Measurements from ENCODE around the gene AADACL4.
A peak's percentile ranks its signal among the peaks of the same experiment; 100 is the strongest.
"Not testable (repeated sequence)": the region's sequence is repeated elsewhere in the genome, so short reads cannot be mapped to it uniquely, and the experiment has no call there.

The AADACL4 gene

GRCh38 chr1:12644237-12644636, 352 bp downstream of the AADACL4 start:
- Histone ChIP-seq H3K9me3 (ENCODE audit: control insufficient read depth, insufficient read depth, low read depth, low read length) (no peaks in the 10 kb centered on the region), H3K4me3 (ENCODE audit: low read depth, low read length) (no peak overlapping the region), H3K36me3 (ENCODE audit: control insufficient read depth in 2 of 2, insufficient read depth in 1 of 2, low read length in 2 of 2) (no peaks in the 10 kb centered on the region), H3K27ac (ENCODE audit: extremely low read depth, low read depth, low read length) (no peak overlapping the region), H3K4me1 (ENCODE audit: control insufficient read depth, insufficient read depth, low read length) (no peaks in the 10 kb centered on the region)
- ChIA-PET CTCF (interaction anchor here (0.6 to 1.7 kb wide), 2 partner anchors 8 to 14 kb away, joined by 3 read pairs; no protein-coding TSS in a partner anchor), POLR2A (no interaction called here)
- TF ChIP-seq ZIC2 (tag by site-specific recombination; IDR thresholded peaks at IDR 0.05) (no peak), ZNF302 (tag by site-specific recombination; IDR thresholded peaks at IDR 0.05; ENCODE audit: low read depth) (no peak), ZNF585B (tag by site-specific recombination; IDR thresholded peaks at IDR 0.05) (no peak), ZNF521 (tag by site-specific recombination; IDR thresholded peaks at IDR 0.05) (no peak), ZNF239 (tag by site-specific recombination; IDR thresholded peaks at IDR 0.05) (no peak), ZBTB20 (tag by site-specific recombination; IDR thresholded peaks at IDR 0.05) (no peak), TCF7L2 (IDR thresholded peaks at IDR 0.05; ENCODE audit: borderline replicate concordance, low read depth, low read length) (no peak), ZNF169 (tag by site-specific recombination; IDR thresholded peaks at IDR 0.05) (no peak), PBX3 (CRISPR knock-in tag; IDR thresholded peaks at IDR 0.05) (no peak), HOXD13 (CRISPR knock-in tag; IDR thresholded peaks at IDR 0.05; ENCODE audit: borderline replicate concordance) (no peak), ZNF660 (tag by site-specific recombination; IDR thresholded peaks at IDR 0.05) (no peak)

- no peaks in the 10 kb centered on the region for H3K4me1 ChIP-seq (ENCODE audit: control insufficient read depth, insufficient read depth, low read length)
- no peaks in the 10 kb centered on the region for H3K36me3 ChIP-seq (ENCODE audit: control insufficient read depth in 2 of 2, insufficient read depth in 1 of 2, low read length in 2 of 2)
- ChIA-PET POLR2A (no interaction called here), CTCF (interaction anchor here (1.7 kb wide), 1 partner anchor 14 kb away, joined by 3 read pairs; no protein-coding TSS in a partner anchor)
- H3K4me3 ChIP-seq (ENCODE audit: low read depth, low read length), result no peak overlapping the region
- H3K9me3 ChIP-seq (ENCODE audit: control insufficient read depth, insufficient read depth, low read depth, low read length), result no peaks in the 10 kb centered on the region
- TF ChIP-seq BCL11B (tag by site-specific recombination; IDR thresholded peaks at IDR 0.05; ENCODE audit: low read depth) (no peak), ZNF366 (tag by site-specific recombination; conservative IDR thresholded peaks at IDR 0.05) (peak; percentile 97), ZNF221 (tag by site-specific recombination; IDR thresholded peaks at IDR 0.05; ENCODE audit: borderline replicate concordance) (no peak), ZNF776 (tag by site-specific recombination; IDR thresholded peaks at IDR 0.05; ENCODE audit: borderline replicate concordance) (peak; percentile 38; the same call in 1 of the 2 replicates), ZNF621 (tag by site-specific recombination; IDR thresholded peaks at IDR 0.05) (peak; percentile 72; the same call in 1 of the 2 replicates), ZNF488 (tag by site-specific recombination; IDR thresholded peaks at IDR 0.05) (0 out of 2 replicates have a peak, but pooled peaks have one; percentile 28), ZNF157 (tag by site-specific recombination; IDR thresholded peaks at IDR 0.05) (0 out of 2 replicates have a peak, but pooled peaks have one; percentile 4)
- no peak overlapping the region for H3K27ac ChIP-seq (ENCODE audit: extremely low read depth, low read depth, low read length)
Measured at GRCh38 chr1:12644829-12645228, 944 bp downstream of the AADACL4 start.

GRCh38 chr1:12645401-12645800, 1.5 kb downstream of the AADACL4 start:
- H3K9me3 ChIP-seq (ENCODE audit: control insufficient read depth, insufficient read depth, low read depth, low read length); H3K4me3 ChIP-seq (ENCODE audit: low read depth, low read length); H3K36me3 ChIP-seq (ENCODE audit: control insufficient read depth in 2 of 2, insufficient read depth in 1 of 2, low read length in 2 of 2); H3K27ac ChIP-seq (ENCODE audit: extremely low read depth, low read depth, low read length); POLR2A ChIA-PET; H3K4me1 ChIP-seq (ENCODE audit: control insufficient read depth, insufficient read depth, low read length): not testable (repeated sequence)
- TF ChIP-seq ZNF121 (tag by site-specific recombination; IDR thresholded peaks at IDR 0.05), result 0 out of 2 replicates have a peak, but pooled peaks have one; percentile 42
- CTCF ChIA-PET, result interaction anchor here (1.4 kb wide), 1 partner anchor 13 kb away, joined by 7 read pairs; no protein-coding TSS in a partner anchor
